H9 (cell line): ENCODE data around the gene PKP1. TPM values are rescaled to one million over a fixed set of nuclear protein-coding genes. Genes with fewer than 3 reads are reported as not detected.

Source experiments
- DNase-seq: peaks from one replicate; pipeline ENCODE4 v3.0.0-alpha.2; 2017
- H2AFZ ChIP-seq: one replicate; pipeline ENCODE4 v1.6.1; 2013; ENCODE audit warnings: mild to moderate bottlenecking, low read length, control low read depth, moderate library complexity
- H2AK5ac ChIP-seq: 2 replicates; pipeline ENCODE4 v1.6.1; 2013; ENCODE audit warnings: low read length, control low read depth, mixed read lengths; ENCODE audit not compliant: insufficient read length
- H2BK120ac ChIP-seq: one replicate; pipeline ENCODE4 v1.6.1; 2013; ENCODE audit warnings: low read depth, mild to moderate bottlenecking, low read length, control low read depth, inconsistent platforms; ENCODE audit not compliant: poor library complexity, severe bottlenecking
- H2BK12ac ChIP-seq: 2 replicates; pipeline ENCODE4 v1.6.1; 2013; ENCODE audit warnings: low read length, control low read depth, mixed read lengths, low read depth; ENCODE audit not compliant: insufficient read length
- H2BK15ac ChIP-seq: 2 replicates; pipeline ENCODE4 v1.6.1; 2013; ENCODE audit warnings: low read depth, low read length, control low read depth
- H2BK20ac ChIP-seq: one replicate; pipeline ENCODE4 v1.6.1; 2013; ENCODE audit warnings: low read depth, mild to moderate bottlenecking, low read length, control low read depth, inconsistent platforms; ENCODE audit not compliant: poor library complexity, severe bottlenecking
- H2BK5ac ChIP-seq: 2 replicates; pipeline ENCODE4 v1.6.1; 2013; ENCODE audit warnings: low read length, control low read depth, mixed read lengths; ENCODE audit not compliant: insufficient read length
- H3K14ac ChIP-seq: 2 replicates; pipeline ENCODE4 v1.6.1; 2013; ENCODE audit warnings: low read length, control low read depth; ENCODE audit not compliant: insufficient read depth
- H3K18ac ChIP-seq: 2 replicates; pipeline ENCODE4 v1.6.1; 2013; ENCODE audit warnings: low read depth, mild to moderate bottlenecking, mixed read lengths, low read length, control low read depth; ENCODE audit not compliant: insufficient read length
- H3K23ac ChIP-seq: 2 replicates; pipeline ENCODE4 v1.6.1; 2013; ENCODE audit warnings: low read length, control low read depth, mixed read lengths, low read depth; ENCODE audit not compliant: insufficient read length
- H3K23me2 ChIP-seq: 2 replicates; pipeline ENCODE4 v1.6.1; 2013; ENCODE audit warnings: low read depth, mild to moderate bottlenecking, mixed read lengths, low read length, control low read depth; ENCODE audit not compliant: insufficient read length, poor library complexity, severe bottlenecking
- H3K27ac ChIP-seq: 2 replicates; pipeline ENCODE4 v1.5.1; 2013; ENCODE audit warnings: low read length, control low read depth, mixed read lengths, low read depth; ENCODE audit not compliant: insufficient read length
- H3K27me3 ChIP-seq: 2 replicates; pipeline ENCODE4 v1.6.1; 2013; ENCODE audit warnings: low read length, control low read depth, inconsistent platforms; ENCODE audit not compliant: insufficient read depth
- H3K4ac ChIP-seq: 2 replicates; pipeline ENCODE4 v1.6.1; 2013; ENCODE audit warnings: low read depth, mild to moderate bottlenecking, control low read depth, inconsistent platforms, low read length, moderate library complexity
- H3K4me1 ChIP-seq: 2 replicates; pipeline ENCODE4 v1.6.1; 2013; ENCODE audit warnings: low read length, control low read depth, inconsistent platforms; ENCODE audit not compliant: insufficient read depth
- H3K4me2 ChIP-seq: 2 replicates; pipeline ENCODE4 v1.6.1; 2013; ENCODE audit warnings: low read length, control low read depth, mixed read lengths; ENCODE audit not compliant: insufficient read length, insufficient read depth
- H3K56ac ChIP-seq: 2 replicates; pipeline ENCODE4 v1.6.1; 2013; ENCODE audit warnings: low read depth, mild to moderate bottlenecking, mixed read lengths, low read length, control low read depth; ENCODE audit not compliant: insufficient read length
- H3K79me1 ChIP-seq: 2 replicates; pipeline ENCODE4 v1.6.1; 2013; ENCODE audit warnings: low read depth, mild to moderate bottlenecking, moderate library complexity, low read length, control low read depth, inconsistent platforms; ENCODE audit not compliant: insufficient read depth, poor library complexity, severe bottlenecking
- H3K79me2 ChIP-seq: 2 replicates; pipeline ENCODE4 v1.6.1; 2013; ENCODE audit warnings: low read length, control low read depth, inconsistent platforms; ENCODE audit not compliant: insufficient read depth
- H3K9ac ChIP-seq: 2 replicates; pipeline ENCODE4 v1.6.1; 2013; ENCODE audit warnings: low read length, control low read depth, mixed read lengths; ENCODE audit not compliant: insufficient read length; ENCODE audit errors: extremely low read depth
- H3K9me3 ChIP-seq: one replicate; pipeline ENCODE4 v1.6.1; 2013; ENCODE audit warnings: low read depth, low read length, inconsistent platforms; ENCODE audit not compliant: control insufficient read depth
- H3T11ph ChIP-seq: one replicate; pipeline ENCODE4 v1.6.1; 2013; ENCODE audit warnings: mild to moderate bottlenecking, low read length, control low read depth, inconsistent platforms
- H4K20me1 ChIP-seq: one replicate; pipeline ENCODE4 v1.6.1; 2013; ENCODE audit not compliant: control insufficient read depth, insufficient read length, insufficient read depth
- H4K5ac ChIP-seq: 2 replicates; pipeline ENCODE4 v1.6.1; 2013; ENCODE audit warnings: low read depth, mild to moderate bottlenecking, mixed read lengths, low read length, control low read depth; ENCODE audit not compliant: insufficient read length
- H4K8ac ChIP-seq: replicated peaks from 2 replicates; pipeline ENCODE4 v1.6.1; 2013; ENCODE audit warnings: low read length, control low read depth, mixed read lengths, low read depth; ENCODE audit not compliant: insufficient read length
- H4K91ac ChIP-seq: 2 replicates; pipeline ENCODE4 v1.6.1; 2013; ENCODE audit warnings: low read depth, mild to moderate bottlenecking, moderate library complexity, mixed read lengths, low read length, control low read depth; ENCODE audit not compliant: insufficient read length
- H3K27ac Mint-ChIP-seq, 3 experiments: 2 replicates in 2 of 3; 3 replicates in 1 of 3; pipeline ENCODE4 v1.8.0; 2020 to 2021; ENCODE audit warnings: mixed read lengths in 3 of 3, mild to moderate bottlenecking in 1 of 3, moderate library complexity in 1 of 3
- H3K27me3 Mint-ChIP-seq: 2 replicates; pipeline ENCODE4 v1.8.0; 2021; ENCODE audit warnings: low read depth, mild to moderate bottlenecking, moderate library complexity, mixed read lengths
- H3K36me3 Mint-ChIP-seq, 3 experiments: 2 replicates in 2 of 3; 3 replicates in 1 of 3; pipeline ENCODE4 v1.8.0; 2020 to 2021; ENCODE audit warnings: low read depth in 3 of 3, mixed read lengths in 3 of 3; ENCODE audit not compliant: insufficient read depth in 1 of 3
- H3K4me1 Mint-ChIP-seq, 2 experiments: 2 replicates each; pipeline ENCODE4 v1.8.0; 2020; ENCODE audit warnings: mixed read lengths in 2 of 2
- H3K4me3 Mint-ChIP-seq, 2 experiments: 2 replicates in 1 of 2; 3 replicates in 1 of 2; pipeline ENCODE4 v1.8.0; 2020 to 2021; ENCODE audit warnings: mild to moderate bottlenecking in 2 of 2, mixed read lengths in 2 of 2, moderate library complexity in 1 of 2
- H3K9me3 Mint-ChIP-seq, 2 experiments: 2 replicates in 1 of 2; 3 replicates in 1 of 2; pipeline ENCODE4 v1.8.0; 2020; ENCODE audit warnings: mild to moderate bottlenecking in 2 of 2, mixed read lengths in 2 of 2, moderate library complexity in 1 of 2
- CTCF ChIP-seq: fragments of 200-600 bp; sonication (generic); conservative IDR thresholded peaks from 3 replicates; pipeline ENCODE4 v1.8.0; 2021; ENCODE audit warnings: antibody characterized with exemption, mild to moderate bottlenecking
- WGBS: extraction: QIAGEN DNeasy Blood & Tissue Kit; methylation state at CpG from one replicate; pipeline ENCODE4 v1.1.7; 2013; ENCODE audit warnings: missing lambda C conversion rate, low lambda C conversion rate, mixed read lengths; ENCODE audit not compliant: insufficient read length; ENCODE audit errors: extremely low coverage; 5-methylcytosine and 5-hydroxymethylcytosine counted together
- total RNA-seq: library from RNA; stranded (reverse); gene quantifications from 2 replicates; pipeline ENCODE4 v1.2.1, GENCODE V29; 2021

Gene PKP1
- total RNA-seq, 1 experiment from 2014 or later = 0.09 TPM

GRCh38 chr1:201379733-201380242 is 96.5 kb downstream of the PKP1 start:
- Histone ChIP-seq H2BK120ac (no peak overlapping the region), H2BK15ac (no peak overlapping the region), H3K56ac (no peak overlapping the region), H3K9ac (no peak overlapping the region), H4K91ac (no peak overlapping the region), H2AK5ac (no peak overlapping the region), H3K9me3 (no peaks in the 10 kb centered on the region), H3K27ac (no peak overlapping the region), H3K79me1 (no peaks in the 10 kb centered on the region), H3K23me2 (no peaks in the 10 kb centered on the region), H4K5ac (no peak overlapping the region), H2AFZ (no peak overlapping the region), H3K4ac (no peak overlapping the region), H4K20me1 (no peaks in the 10 kb centered on the region), H2BK12ac (no peak overlapping the region), H3K79me2 (no peaks in the 10 kb centered on the region), H2BK20ac (no peak overlapping the region), H2BK5ac (no peak overlapping the region), H3K4me1 (peaks cover 13% of the 10 kb centered on the region; the same call in 1 of the 2 replicates), H3K23ac (no peak overlapping the region), H3T11ph (no peak overlapping the region), H3K27me3 (no peaks in the 10 kb centered on the region), H3K4me2 (no peak overlapping the region), H3K18ac (no peak overlapping the region), H3K14ac (no peak overlapping the region), H4K8ac (no peak overlapping the region)
- H3K27me3 Mint-ChIP-seq = no peaks in the 10 kb centered on the region
- no CpG with 5 or more reads among the region's 9 CpGs for WGBS
- H3K9me3 Mint-ChIP-seq = no peaks in the 10 kb centered on the region
- H3K4me1 Mint-ChIP-seq = peaks cover 41 to 47% of the 10 kb centered on the region in 2 experiments
- 0 out of 7 replicates have a peak overlapping the region, but pooled peaks of 1 of the 3 experiments have one; percentile 57 for H3K27ac Mint-ChIP-seq
- no peak for DNase-seq
- TF ChIP-seq CTCF = no peak
- H3K4me3 Mint-ChIP-seq = no peak overlapping the region
- peaks cover 0 to 12% (median 3%) of the 10 kb centered on the region in 3 experiments; a peak in 2 of 7 replicates for H3K36me3 Mint-ChIP-seq
